Endothelial cell of umbilical vein (primary cell): Measurements from ENCODE around the gene RPS21.

ENCODE experiments used
- EZH2 ChIP-seq: IDR thresholded peaks from 2 replicates; pipeline ENCODE4 v1.6.1; 2012; ENCODE audit warnings: borderline replicate concordance, low read depth, mild to moderate bottlenecking, moderate library complexity, low read length, inconsistent platforms; ENCODE audit not compliant: severe bottlenecking
- FOS ChIP-seq: IDR thresholded peaks from 2 replicates; pipeline ENCODE4 v1.6.1; 2011; ENCODE audit warnings: mild to moderate bottlenecking, low read length, moderate library complexity, borderline replicate concordance; ENCODE audit not compliant: insufficient read depth
- GATA2 ChIP-seq: IDR thresholded peaks from 2 replicates; pipeline ENCODE4 v1.7.0; 2011; ENCODE audit warnings: low read depth, mild to moderate bottlenecking, moderate library complexity, mixed read lengths, low read length; ENCODE audit not compliant: insufficient read length, insufficient read depth
- POLR2A ChIP-seq: IDR thresholded peaks from 2 replicates; pipeline ENCODE4 v1.6.1; 2012; ENCODE audit warnings: low read depth, mild to moderate bottlenecking, control low read depth, low read length
- POLR2AphosphoS5 ChIP-seq: IDR thresholded peaks from 2 replicates; pipeline ENCODE4 v1.6.1; 2012; ENCODE audit warnings: low read depth, mild to moderate bottlenecking, control low read depth, low read length, moderate library complexity; ENCODE audit not compliant: insufficient read depth
- TF ChIP-seq, protein P1 (sequence below), 2 donors: IDR thresholded peaks; 1 replicate in 1 of 2; 2 replicates in 1 of 2; pipeline ENCODE4 v1.5.1; 2011; ENCODE audit warnings: low read length in 2 of 2, mild to moderate bottlenecking in 2 of 2, moderate library complexity in 2 of 2, control low read depth in 1 of 2, inconsistent platforms in 1 of 2, low read depth in 1 of 2; ENCODE audit not compliant: insufficient read depth in 1 of 2; ENCODE audit errors: extremely low read depth in 1 of 2
- TF ChIP-seq, protein P2 (sequence below): IDR thresholded peaks from 2 replicates; pipeline ENCODE4 v1.6.1; 2011; ENCODE audit not compliant: insufficient read depth, insufficient read length

DNA sequence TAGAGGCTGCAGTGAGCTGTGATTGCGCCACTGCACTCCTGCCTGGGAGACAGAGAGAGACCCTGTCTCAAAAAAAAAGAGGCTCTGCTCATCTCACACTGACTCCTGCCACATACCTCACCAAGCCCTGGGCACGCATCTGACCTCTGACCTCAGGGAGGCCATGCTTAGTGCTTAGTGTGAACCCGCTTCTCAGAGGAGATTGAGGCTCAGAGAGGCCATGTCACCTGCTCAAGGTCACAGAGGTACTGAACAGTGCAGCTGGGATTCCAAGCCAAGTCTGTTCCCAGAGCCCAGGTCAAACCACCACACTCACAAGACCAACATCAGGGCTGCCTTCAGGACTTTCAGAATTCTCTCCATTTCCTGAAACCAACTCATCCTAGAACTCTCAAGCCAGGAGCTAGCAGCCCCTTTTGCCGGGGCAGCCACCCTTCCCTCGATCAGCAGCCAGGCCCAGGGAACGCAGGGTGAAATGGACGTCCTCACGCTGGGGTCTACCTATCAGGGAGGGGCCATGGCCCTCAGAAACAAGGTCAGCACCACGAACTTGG, 17.3 kb downstream of the RPS21 start:
- TF ChIP-seq, protein P1, sequence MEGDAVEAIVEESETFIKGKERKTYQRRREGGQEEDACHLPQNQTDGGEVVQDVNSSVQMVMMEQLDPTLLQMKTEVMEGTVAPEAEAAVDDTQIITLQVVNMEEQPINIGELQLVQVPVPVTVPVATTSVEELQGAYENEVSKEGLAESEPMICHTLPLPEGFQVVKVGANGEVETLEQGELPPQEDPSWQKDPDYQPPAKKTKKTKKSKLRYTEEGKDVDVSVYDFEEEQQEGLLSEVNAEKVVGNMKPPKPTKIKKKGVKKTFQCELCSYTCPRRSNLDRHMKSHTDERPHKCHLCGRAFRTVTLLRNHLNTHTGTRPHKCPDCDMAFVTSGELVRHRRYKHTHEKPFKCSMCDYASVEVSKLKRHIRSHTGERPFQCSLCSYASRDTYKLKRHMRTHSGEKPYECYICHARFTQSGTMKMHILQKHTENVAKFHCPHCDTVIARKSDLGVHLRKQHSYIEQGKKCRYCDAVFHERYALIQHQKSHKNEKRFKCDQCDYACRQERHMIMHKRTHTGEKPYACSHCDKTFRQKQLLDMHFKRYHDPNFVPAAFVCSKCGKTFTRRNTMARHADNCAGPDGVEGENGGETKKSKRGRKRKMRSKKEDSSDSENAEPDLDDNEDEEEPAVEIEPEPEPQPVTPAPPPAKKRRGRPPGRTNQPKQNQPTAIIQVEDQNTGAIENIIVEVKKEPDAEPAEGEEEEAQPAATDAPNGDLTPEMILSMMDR (IDR thresholded peaks at IDR 0.05; ENCODE audit: extremely low read depth in 1 of 2, insufficient read depth in 1 of 2, low read depth in 1 of 2, low read length in 2 of 2), result no peak
- no peak for TF ChIP-seq POLR2A
- TF ChIP-seq, protein P2, sequence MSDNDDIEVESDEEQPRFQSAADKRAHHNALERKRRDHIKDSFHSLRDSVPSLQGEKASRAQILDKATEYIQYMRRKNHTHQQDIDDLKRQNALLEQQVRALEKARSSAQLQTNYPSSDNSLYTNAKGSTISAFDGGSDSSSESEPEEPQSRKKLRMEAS, result no peak
- no peak for TF ChIP-seq EZH2
- TF ChIP-seq POLR2AphosphoS5, result no peak
- TF ChIP-seq FOS, result no peak
- TF ChIP-seq GATA2, result no peak
